HepG2 (cell line): Measurements from ENCODE around the gene SMLR1. TPM values are rescaled to one million over a fixed set of nuclear protein-coding genes. Genes with fewer than 3 reads are reported as not detected.

Experiments used
- ELF3 ChIP-seq: IDR thresholded peaks from 2 replicates; pipeline ENCODE4 v1.6.1; 2016; ENCODE audit warnings: missing genetic modification reagents, missing compliant biosample characterization
- ETV5 ChIP-seq: IDR thresholded peaks from 2 replicates; pipeline ENCODE4 v1.6.1; 2018; ENCODE audit warnings: missing biosample characterization, missing genetic modification reagents, inconsistent platforms, borderline replicate concordance
- GATA4 ChIP-seq: sonication (generic); IDR thresholded peaks from 2 replicates; pipeline ENCODE4 v1.6.1; 2016; ENCODE audit warnings: antibody characterized with exemption, low read depth, borderline replicate concordance
- HDAC6 ChIP-seq: fragments of 200-600 bp; sonication (generic); IDR thresholded peaks from 2 replicates; pipeline ENCODE4 v1.7.0; 2017; ENCODE audit warnings: mild to moderate bottlenecking, antibody characterized with exemption, low read length, low read depth
- HMG20A ChIP-seq: IDR thresholded peaks from 2 replicates; pipeline ENCODE4 v1.6.1; 2016; ENCODE audit warnings: borderline replicate concordance
- KDM5B ChIP-seq: sonication (generic); formaldehyde crosslinking; IDR thresholded peaks from 2 replicates; pipeline ENCODE4 v1.4.0; 2020; ENCODE audit warnings: missing genetic modification reagents, mild to moderate bottlenecking, borderline replicate concordance
- KMT2A ChIP-seq: sonication (generic); formaldehyde crosslinking; IDR thresholded peaks from 2 replicates; pipeline ENCODE4 v1.4.0; 2020; ENCODE audit warnings: missing genetic modification reagents
- MTA1 ChIP-seq: sonication (generic); formaldehyde crosslinking; IDR thresholded peaks from 2 replicates; pipeline ENCODE4 v1.4.0; 2020; ENCODE audit warnings: missing genetic modification reagents, mild to moderate bottlenecking, borderline replicate concordance
- THAP11 ChIP-seq: IDR thresholded peaks from 2 replicates; pipeline ENCODE4 v1.6.1; 2016; ENCODE audit warnings: missing biosample characterization, missing genetic modification reagents
- ZFY ChIP-seq: sonication (generic); formaldehyde crosslinking; IDR thresholded peaks from 2 replicates; pipeline ENCODE4 v1.4.0; 2020; ENCODE audit warnings: missing genetic modification reagents
- ZNF256 ChIP-seq: sonication (generic); formaldehyde crosslinking; conservative IDR thresholded peaks from 2 replicates; pipeline ENCODE4 v1.4.0; 2020; ENCODE audit warnings: missing genetic modification reagents
- ZNF282 ChIP-seq: fragments of 450-650 bp; IDR thresholded peaks from 2 replicates; pipeline ENCODE4 v1.6.1; 2018; ENCODE audit not compliant: partially characterized antibody
- ZNF292 ChIP-seq: sonication (generic); formaldehyde crosslinking; IDR thresholded peaks from 2 replicates; pipeline ENCODE4 v1.8.1; 2022; ENCODE audit warnings: mild to moderate bottlenecking, low read depth, missing genetic modification reagents, borderline replicate concordance
- ZNF484 ChIP-seq: sonication (generic); formaldehyde crosslinking; IDR thresholded peaks from 2 replicates; pipeline ENCODE4 v1.5.1; 2020; ENCODE audit warnings: mild to moderate bottlenecking, low read depth, missing genetic modification reagents, borderline replicate concordance
- ZNF556 ChIP-seq: sonication (generic); formaldehyde crosslinking; IDR thresholded peaks from 2 replicates; pipeline ENCODE4 v1.4.0; 2020; ENCODE audit warnings: mild to moderate bottlenecking, missing genetic modification reagents, borderline replicate concordance
- polyA plus RNA-seq, 8 experiments: library from polyadenylated mRNA; depleted of rRNA in 3 of 8; stranded (reverse) in 7 of 8; unstranded in 1 of 8; fragments of >200 nt; fragmentation: Illumina TruSeq in 4 of 8; extraction: Trizol in 4 of 8; gene quantifications; 2 replicates each; pipeline versions ENCODE4 v1.2.1 to v1.2.3, GENCODE V29; 2011 to 2016; ENCODE audit warnings: low read depth in 4 of 8, missing spikeins in 1 of 8, mixed read lengths in 1 of 8; ENCODE audit not compliant: insufficient read depth in 1 of 8
- total RNA-seq, 5 experiments: library from RNA; depleted of rRNA; stranded (reverse); fragments of >200 nt; fragmentation: Illumina TruSeq; extraction: Trizol; gene quantifications; 2 replicates each; pipeline ENCODE4 v1.2.3, GENCODE V29; 2016; ENCODE audit warnings: low read depth in 1 of 5
- TF ChIP-seq, protein P1 (sequence below): sonication (generic); formaldehyde crosslinking; IDR thresholded peaks from 2 replicates; pipeline ENCODE4 v1.5.1; 2020; ENCODE audit warnings: mild to moderate bottlenecking, moderate library complexity, missing genetic modification reagents
- TF ChIP-seq, protein P2 (sequence below): sonication (generic); formaldehyde crosslinking; IDR thresholded peaks from 2 replicates; pipeline ENCODE4 v1.4.0; 2020; ENCODE audit warnings: missing genetic modification reagents, borderline replicate concordance
- TF ChIP-seq, protein P3 (sequence below): sonication (generic); formaldehyde crosslinking; IDR thresholded peaks from 2 replicates; pipeline ENCODE4 v1.8.0; 2022; ENCODE audit warnings: mild to moderate bottlenecking, missing genetic modification reagents, borderline replicate concordance

Gene SMLR1
- total and polyA plus RNA-seq, 2 of the 13 experiments (the other 11 are each of a cell fraction or from before 2014, with no cell fraction given), result 41.8 to 104 TPM

GRCh38 chr6:130863415-130864230, 36.4 kb downstream of the SMLR1 start (continued):
- TF ChIP-seq, protein P1, sequence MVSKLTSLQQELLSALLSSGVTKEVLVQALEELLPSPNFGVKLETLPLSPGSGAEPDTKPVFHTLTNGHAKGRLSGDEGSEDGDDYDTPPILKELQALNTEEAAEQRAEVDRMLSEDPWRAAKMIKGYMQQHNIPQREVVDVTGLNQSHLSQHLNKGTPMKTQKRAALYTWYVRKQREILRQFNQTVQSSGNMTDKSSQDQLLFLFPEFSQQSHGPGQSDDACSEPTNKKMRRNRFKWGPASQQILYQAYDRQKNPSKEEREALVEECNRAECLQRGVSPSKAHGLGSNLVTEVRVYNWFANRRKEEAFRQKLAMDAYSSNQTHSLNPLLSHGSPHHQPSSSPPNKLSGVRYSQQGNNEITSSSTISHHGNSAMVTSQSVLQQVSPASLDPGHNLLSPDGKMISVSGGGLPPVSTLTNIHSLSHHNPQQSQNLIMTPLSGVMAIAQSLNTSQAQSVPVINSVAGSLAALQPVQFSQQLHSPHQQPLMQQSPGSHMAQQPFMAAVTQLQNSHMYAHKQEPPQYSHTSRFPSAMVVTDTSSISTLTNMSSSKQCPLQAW, result peak; percentile 87
- TF ChIP-seq HDAC6 (no peak), MTA1 (CRISPR knock-in tag) (peak; percentile 62; the same call in 1 of the 2 replicates), ZNF256 (CRISPR knock-in tag) (peak; percentile 64; the same call in 1 of the 2 replicates), THAP11 (CRISPR knock-in tag) (peak; percentile 85), ETV5 (CRISPR knock-in tag) (peak; percentile 84; the same call in 1 of the 2 replicates), GATA4 (peak; percentile 96; the same call in 1 of the 2 replicates), HMG20A (CRISPR knock-in tag) (peak; percentile 100), KMT2A (CRISPR knock-in tag) (peak; percentile 54; the same call in 1 of the 2 replicates), ZNF282 (no peak), ZNF484 (CRISPR knock-in tag) (no peak), KDM5B (CRISPR knock-in tag) (no peak), ZFY (CRISPR knock-in tag) (no peak), ZNF556 (CRISPR knock-in tag) (peak; percentile 75; the same call in 1 of the 2 replicates), ZNF292 (CRISPR knock-in tag) (peak; percentile 86), ELF3 (CRISPR knock-in tag) (peak; percentile 96)
- TF ChIP-seq, protein P2, sequence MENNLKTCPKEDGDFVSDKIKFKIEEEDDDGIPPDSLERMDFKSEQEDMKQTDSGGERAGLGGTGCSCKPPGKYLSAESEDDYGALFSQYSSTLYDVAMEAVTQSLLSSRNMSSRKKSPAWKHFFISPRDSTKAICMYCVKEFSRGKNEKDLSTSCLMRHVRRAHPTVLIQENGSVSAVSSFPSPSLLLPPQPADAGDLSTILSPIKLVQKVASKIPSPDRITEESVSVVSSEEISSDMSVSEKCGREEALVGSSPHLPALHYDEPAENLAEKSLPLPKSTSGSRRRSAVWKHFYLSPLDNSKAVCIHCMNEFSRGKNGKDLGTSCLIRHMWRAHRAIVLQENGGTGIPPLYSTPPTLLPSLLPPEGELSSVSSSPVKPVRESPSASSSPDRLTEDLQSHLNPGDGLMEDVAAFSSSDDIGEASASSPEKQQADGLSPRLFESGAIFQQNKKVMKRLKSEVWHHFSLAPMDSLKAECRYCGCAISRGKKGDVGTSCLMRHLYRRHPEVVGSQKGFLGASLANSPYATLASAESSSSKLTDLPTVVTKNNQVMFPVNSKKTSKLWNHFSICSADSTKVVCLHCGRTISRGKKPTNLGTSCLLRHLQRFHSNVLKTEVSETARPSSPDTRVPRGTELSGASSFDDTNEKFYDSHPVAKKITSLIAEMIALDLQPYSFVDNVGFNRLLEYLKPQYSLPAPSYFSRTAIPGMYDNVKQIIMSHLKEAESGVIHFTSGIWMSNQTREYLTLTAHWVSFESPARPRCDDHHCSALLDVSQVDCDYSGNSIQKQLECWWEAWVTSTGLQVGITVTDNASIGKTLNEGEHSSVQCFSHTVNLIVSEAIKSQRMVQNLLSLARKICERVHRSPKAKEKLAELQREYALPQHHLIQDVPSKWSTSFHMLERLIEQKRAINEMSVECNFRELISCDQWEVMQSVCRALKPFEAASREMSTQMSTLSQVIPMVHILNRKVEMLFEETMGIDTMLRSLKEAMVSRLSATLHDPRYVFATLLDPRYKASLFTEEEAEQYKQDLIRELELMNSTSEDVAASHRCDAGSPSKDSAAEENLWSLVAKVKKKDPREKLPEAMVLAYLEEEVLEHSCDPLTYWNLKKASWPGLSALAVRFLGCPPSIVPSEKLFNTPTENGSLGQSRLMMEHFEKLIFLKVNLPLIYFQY, result peak; percentile 80; the same call in 1 of the 2 replicates
- TF ChIP-seq, protein P3, sequence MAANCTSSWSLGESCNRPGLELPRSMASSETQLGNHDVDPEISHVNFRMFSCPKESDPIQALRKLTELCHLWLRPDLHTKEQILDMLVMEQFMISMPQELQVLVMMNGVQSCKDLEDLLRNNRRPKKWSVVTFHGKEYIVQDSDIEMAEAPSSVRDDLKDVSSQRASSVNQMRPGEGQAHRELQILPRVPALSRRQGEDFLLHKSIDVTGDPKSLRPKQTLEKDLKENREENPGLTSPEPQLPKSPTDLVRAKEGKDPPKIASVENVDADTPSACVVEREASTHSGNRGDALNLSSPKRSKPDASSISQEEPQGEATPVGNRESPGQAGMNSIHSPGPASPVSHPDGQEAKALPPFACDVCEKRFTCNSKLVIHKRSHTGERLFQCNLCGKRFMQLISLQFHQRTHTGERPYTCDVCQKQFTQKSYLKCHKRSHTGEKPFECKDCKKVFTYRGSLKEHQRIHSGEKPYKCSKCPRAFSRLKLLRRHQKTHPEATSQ, result peak; percentile 98; the same call in 1 of the 2 replicates
